DND-41 (cell line): ENCODE results near the gene HHATL.

Experiments used
- ATAC-seq: fragments of 200-7000 bp; cut with Tn5 transposase; 3 replicates; pipeline ENCODE4 v1.9.1; 2021; ENCODE audit warnings: low read depth; ENCODE audit not compliant: insufficient read depth
- DNase-seq: peaks from one replicate; pipeline ENCODE4 v3.0.0-alpha.2; 2020
- H2AFZ ChIP-seq: 2 replicates; pipeline ENCODE4 v1.6.0; 2012; ENCODE audit warnings: low read depth, low read length
- H3K27ac ChIP-seq: 2 replicates; pipeline ENCODE4 v1.5.1; 2012; ENCODE audit warnings: low read length, inconsistent platforms
- H3K27me3 ChIP-seq: fragments of 200-600 bp; sonication (generic); 2 replicates; pipeline ENCODE4 v1.6.0; 2012; ENCODE audit warnings: low read length, mild to moderate bottlenecking, inconsistent platforms; ENCODE audit not compliant: insufficient read depth, poor library complexity
- H3K36me3 ChIP-seq: 2 replicates; pipeline ENCODE4 v1.5.1; 2012; ENCODE audit warnings: low read length, inconsistent platforms; ENCODE audit not compliant: insufficient read depth
- H3K4me1 ChIP-seq: 2 replicates; pipeline ENCODE4 v1.5.1; 2012; ENCODE audit warnings: mild to moderate bottlenecking, low read length; ENCODE audit not compliant: insufficient read depth
- H3K4me2 ChIP-seq: 2 replicates; pipeline ENCODE4 v1.6.0; 2012; ENCODE audit warnings: mild to moderate bottlenecking, moderate library complexity, low read length, inconsistent platforms; ENCODE audit not compliant: insufficient read depth
- H3K4me3 ChIP-seq, 2 experiments: fragments of 200-600 bp in 1 of 2; shearing (Covaris generic) in 1 of 2; 2 replicates each; pipeline ENCODE4 v1.5.1; 2012 to 2016; ENCODE audit warnings: inconsistent platforms in 2 of 2, low read length in 2 of 2, mild to moderate bottlenecking in 2 of 2, low read depth in 1 of 2, moderate library complexity in 1 of 2
- H3K79me2 ChIP-seq: 2 replicates; pipeline ENCODE4 v1.6.0; 2012; ENCODE audit warnings: low read length, inconsistent platforms; ENCODE audit not compliant: insufficient read depth
- H3K9ac ChIP-seq: 2 replicates; pipeline ENCODE4 v1.6.0; 2012; ENCODE audit warnings: low read depth, mild to moderate bottlenecking, inconsistent platforms, low read length, moderate library complexity
- H3K9me3 ChIP-seq: 2 replicates; pipeline ENCODE4 v1.5.1; 2012; ENCODE audit warnings: low read length, moderate library complexity, mild to moderate bottlenecking, inconsistent platforms; ENCODE audit not compliant: insufficient read depth, severe bottlenecking
- H4K20me1 ChIP-seq: 2 replicates; pipeline ENCODE4 v1.6.0; 2012; ENCODE audit warnings: low read length; ENCODE audit not compliant: insufficient read depth
- EZH2 ChIP-seq: IDR thresholded peaks from 3 replicates; pipeline ENCODE4 v1.6.1; 2012; ENCODE audit warnings: borderline replicate concordance, low read depth, mild to moderate bottlenecking, moderate library complexity, low read length, inconsistent platforms; ENCODE audit not compliant: severe bottlenecking
- TF ChIP-seq, protein P1 (sequence below): IDR thresholded peaks from 2 replicates; pipeline ENCODE4 v1.5.1; 2012; ENCODE audit warnings: borderline replicate concordance, low read length, moderate library complexity, mild to moderate bottlenecking; ENCODE audit not compliant: poor library complexity, severe bottlenecking; ENCODE audit errors: extremely low read depth

HHATL gene, protein sequence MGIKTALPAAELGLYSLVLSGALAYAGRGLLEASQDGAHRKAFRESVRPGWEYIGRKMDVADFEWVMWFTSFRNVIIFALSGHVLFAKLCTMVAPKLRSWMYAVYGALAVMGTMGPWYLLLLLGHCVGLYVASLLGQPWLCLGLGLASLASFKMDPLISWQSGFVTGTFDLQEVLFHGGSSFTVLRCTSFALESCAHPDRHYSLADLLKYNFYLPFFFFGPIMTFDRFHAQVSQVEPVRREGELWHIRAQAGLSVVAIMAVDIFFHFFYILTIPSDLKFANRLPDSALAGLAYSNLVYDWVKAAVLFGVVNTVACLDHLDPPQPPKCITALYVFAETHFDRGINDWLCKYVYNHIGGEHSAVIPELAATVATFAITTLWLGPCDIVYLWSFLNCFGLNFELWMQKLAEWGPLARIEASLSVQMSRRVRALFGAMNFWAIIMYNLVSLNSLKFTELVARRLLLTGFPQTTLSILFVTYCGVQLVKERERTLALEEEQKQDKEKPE

DNA sequence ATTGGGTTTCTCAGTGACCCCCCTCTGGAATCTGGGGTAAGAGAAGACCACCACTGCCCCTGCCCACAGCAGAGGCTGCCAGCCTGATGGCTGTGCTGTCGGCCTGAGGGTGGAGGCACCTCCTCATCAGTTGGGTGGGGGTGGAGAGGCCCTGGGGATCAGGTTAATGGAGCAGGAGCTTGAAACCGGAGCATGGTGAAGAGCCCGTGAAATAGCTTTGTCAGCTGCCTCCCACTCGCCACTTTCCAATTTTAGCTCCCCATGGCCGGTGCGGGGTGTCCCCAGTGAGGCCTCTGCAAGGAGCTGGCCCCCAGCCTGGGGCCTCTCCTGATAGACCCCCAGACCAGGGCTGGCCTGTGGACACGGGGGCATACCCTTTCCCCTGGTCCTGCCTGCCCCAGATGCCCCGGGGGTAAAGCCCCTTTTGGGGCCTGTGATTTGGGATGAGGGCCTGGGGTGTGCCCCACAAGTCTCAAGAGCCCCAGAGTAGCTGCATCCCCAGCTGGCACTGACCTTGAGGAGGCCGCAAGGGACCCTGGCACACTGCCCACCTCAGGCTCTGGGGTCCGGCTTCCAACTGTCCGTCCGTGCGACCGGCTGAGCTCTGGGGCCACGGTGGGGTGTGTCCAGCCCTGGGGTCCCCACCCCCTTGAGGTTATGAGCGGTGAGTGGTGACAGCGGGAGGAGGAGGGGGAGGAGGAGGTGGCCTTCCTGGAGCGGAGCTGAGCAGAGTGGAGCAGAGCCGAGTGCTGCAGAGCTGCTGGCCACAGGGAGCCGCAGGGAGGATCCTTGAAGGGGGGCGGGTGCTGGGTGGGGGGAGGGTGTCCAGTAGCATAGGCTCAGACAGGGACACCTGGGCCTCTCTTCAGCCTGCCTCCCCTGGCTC is at the start of gene HHATL:
Gene HHATL, minus strand, starts transcription at position 733 of the 886 bp plus-strand sequence. CDS start 1,972 bp downstream, outside the sequence.
- Histone ChIP-seq H3K36me3 (no peaks in the 10 kb centered on the region), H3K79me2 (no peaks in the 10 kb centered on the region), H2AFZ (no peak within 1 kb of the TSS), H3K27ac (no peak within 1 kb of the TSS), H3K9me3 (no peaks in the 10 kb centered on the region), H3K4me1 (no peaks in the 10 kb centered on the region), H3K9ac (no peak within 1 kb of the TSS), H3K4me2 (no peak within 1 kb of the TSS), H4K20me1 (peaks cover 23% of the 10 kb centered on the region), H3K27me3 (peaks cover 3% of the 10 kb centered on the region), H3K4me3 (no peak within 1 kb of the TSS)
- ATAC-seq (no peak), DNase-seq (no peak)
- no peak for TF ChIP-seq EZH2
- TF ChIP-seq, protein P1, sequence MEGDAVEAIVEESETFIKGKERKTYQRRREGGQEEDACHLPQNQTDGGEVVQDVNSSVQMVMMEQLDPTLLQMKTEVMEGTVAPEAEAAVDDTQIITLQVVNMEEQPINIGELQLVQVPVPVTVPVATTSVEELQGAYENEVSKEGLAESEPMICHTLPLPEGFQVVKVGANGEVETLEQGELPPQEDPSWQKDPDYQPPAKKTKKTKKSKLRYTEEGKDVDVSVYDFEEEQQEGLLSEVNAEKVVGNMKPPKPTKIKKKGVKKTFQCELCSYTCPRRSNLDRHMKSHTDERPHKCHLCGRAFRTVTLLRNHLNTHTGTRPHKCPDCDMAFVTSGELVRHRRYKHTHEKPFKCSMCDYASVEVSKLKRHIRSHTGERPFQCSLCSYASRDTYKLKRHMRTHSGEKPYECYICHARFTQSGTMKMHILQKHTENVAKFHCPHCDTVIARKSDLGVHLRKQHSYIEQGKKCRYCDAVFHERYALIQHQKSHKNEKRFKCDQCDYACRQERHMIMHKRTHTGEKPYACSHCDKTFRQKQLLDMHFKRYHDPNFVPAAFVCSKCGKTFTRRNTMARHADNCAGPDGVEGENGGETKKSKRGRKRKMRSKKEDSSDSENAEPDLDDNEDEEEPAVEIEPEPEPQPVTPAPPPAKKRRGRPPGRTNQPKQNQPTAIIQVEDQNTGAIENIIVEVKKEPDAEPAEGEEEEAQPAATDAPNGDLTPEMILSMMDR, result no peak

DNA sequence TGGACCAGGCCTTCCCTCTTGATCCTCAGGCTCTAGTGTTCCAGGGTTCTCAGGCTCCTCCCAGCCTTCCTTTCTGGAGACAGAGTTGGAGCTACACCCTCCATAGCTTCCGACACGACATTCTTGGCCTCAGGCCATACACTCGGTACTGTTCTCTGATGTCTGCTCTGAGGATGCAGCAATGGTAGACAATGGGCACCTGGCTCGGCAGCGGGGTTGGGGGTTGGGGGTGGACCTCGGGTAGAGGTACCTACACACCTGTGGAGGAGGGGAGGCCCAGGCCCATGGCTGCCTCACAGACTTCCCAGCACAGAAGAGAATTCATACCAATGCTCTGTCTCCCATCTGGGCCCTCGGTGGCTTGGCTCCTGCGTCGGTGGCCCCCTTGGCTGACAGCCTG is 49.0 kb upstream of the HHATL start:
- Histone ChIP-seq H3K4me3 (no peak overlapping the region), H3K9ac (no peak overlapping the region), H3K4me2 (no peak overlapping the region), H3K9me3 (no peaks in the 10 kb centered on the region), H4K20me1 (no peaks in the 10 kb centered on the region), H3K27me3 (no peaks in the 10 kb centered on the region), H3K79me2 (no peaks in the 10 kb centered on the region), H2AFZ (no peak overlapping the region), H3K36me3 (no peaks in the 10 kb centered on the region), H3K27ac (no peak overlapping the region), H3K4me1 (no peaks in the 10 kb centered on the region)
- TF ChIP-seq, protein P1, result no peak
- DNase-seq (no peak), ATAC-seq (no peak)

DNA sequence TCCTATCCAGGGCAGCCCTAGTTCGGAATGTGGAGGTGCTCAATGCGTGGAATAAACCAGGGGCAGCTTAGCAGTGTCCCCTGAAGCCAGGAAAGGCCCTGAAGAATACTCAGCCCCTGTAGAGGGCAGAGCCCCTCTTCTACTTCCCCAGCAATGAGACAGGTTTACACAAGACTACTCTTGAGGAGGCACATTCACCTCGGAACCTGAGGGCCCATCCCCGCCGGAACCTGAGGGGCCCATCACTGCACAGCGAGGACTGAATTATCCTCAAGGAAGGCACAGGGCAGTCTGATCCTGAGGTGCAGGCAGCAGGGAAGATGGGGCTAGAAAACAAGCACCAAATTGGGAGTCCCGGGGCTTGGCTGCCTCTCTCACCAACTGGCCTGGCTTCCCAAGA is 48.2 kb upstream of the HHATL start:
- Histone ChIP-seq H2AFZ (no peak overlapping the region), H3K9me3 (no peaks in the 10 kb centered on the region), H3K9ac (no peak overlapping the region), H3K27ac (no peak overlapping the region), H3K4me1 (no peaks in the 10 kb centered on the region), H3K4me2 (no peak overlapping the region), H4K20me1 (no peaks in the 10 kb centered on the region), H3K4me3 (no peak overlapping the region), H3K27me3 (no peaks in the 10 kb centered on the region), H3K79me2 (no peaks in the 10 kb centered on the region), H3K36me3 (no peaks in the 10 kb centered on the region)
- TF ChIP-seq EZH2, result no peak
- TF ChIP-seq, protein P1, result no peak
- ATAC-seq (no peak), DNase-seq (no peak)
